Thyroid gland (tissue), 4 donors: ENCODE results near the gene NR5A2.
"Not testable (repeated sequence)": the region's sequence is repeated elsewhere in the genome, so short reads cannot be mapped to it uniquely, and the experiment has no call there.

ENCODE experiments used
- POLR2A ChIP-seq, 2 donors: fragments of 450-650 bp; IDR thresholded peaks; one replicate each; pipeline ENCODE4 v1.6.1; 2017; ENCODE audit warnings: antibody characterized with exemption in 2 of 2, mild to moderate bottlenecking in 2 of 2, moderate library complexity in 1 of 2
- TF ChIP-seq, protein P1 (sequence below), 6 experiments: fragments of 200-600 bp in 3 of 6; fragments of 450-650 bp in 3 of 6; sonication (generic) in 3 of 6; IDR thresholded peaks; one replicate each; pipeline ENCODE4 v1.5.1; 2016 to 2019; ENCODE audit warnings: antibody characterized with exemption in 6 of 6, mild to moderate bottlenecking in 2 of 6, inconsistent platforms in 1 of 6, moderate library complexity in 1 of 6

DNA sequence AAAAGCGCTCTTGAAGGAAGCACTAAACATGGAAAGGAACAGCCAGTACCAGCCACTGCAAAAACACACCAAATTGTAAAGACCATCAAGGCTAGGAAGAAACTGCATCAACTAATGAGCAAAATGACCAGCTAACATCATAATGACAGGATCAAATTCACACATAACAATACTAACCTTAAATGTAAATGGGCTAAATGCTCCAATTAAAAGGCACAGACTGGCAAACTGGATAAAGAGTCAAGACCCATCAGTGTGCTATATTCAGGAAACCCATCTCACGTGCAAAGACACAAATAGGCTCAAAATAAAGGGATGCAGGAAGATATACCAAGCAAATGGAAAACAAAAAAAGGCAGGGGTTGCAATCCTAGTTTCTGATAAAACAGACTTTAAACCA is 159.8 kb downstream of the NR5A2 start:
- TF ChIP-seq POLR2A (IDR thresholded peaks at IDR 0.05): not testable (repeated sequence)
- TF ChIP-seq, protein P1, sequence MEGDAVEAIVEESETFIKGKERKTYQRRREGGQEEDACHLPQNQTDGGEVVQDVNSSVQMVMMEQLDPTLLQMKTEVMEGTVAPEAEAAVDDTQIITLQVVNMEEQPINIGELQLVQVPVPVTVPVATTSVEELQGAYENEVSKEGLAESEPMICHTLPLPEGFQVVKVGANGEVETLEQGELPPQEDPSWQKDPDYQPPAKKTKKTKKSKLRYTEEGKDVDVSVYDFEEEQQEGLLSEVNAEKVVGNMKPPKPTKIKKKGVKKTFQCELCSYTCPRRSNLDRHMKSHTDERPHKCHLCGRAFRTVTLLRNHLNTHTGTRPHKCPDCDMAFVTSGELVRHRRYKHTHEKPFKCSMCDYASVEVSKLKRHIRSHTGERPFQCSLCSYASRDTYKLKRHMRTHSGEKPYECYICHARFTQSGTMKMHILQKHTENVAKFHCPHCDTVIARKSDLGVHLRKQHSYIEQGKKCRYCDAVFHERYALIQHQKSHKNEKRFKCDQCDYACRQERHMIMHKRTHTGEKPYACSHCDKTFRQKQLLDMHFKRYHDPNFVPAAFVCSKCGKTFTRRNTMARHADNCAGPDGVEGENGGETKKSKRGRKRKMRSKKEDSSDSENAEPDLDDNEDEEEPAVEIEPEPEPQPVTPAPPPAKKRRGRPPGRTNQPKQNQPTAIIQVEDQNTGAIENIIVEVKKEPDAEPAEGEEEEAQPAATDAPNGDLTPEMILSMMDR (IDR thresholded peaks at IDR 0.05): not testable (repeated sequence)
